Measurements from ENCODE around the gene RIN3. TPM values are rescaled to one million over a fixed set of nuclear protein-coding genes. Genes with fewer than 3 reads are reported as not detected.

The RIN3 gene
- total RNA-seq, 1 donor from 2014 or later, result 0.22 TPM

GRCh38 chr14:92465353-92466055 lies 48.1 kb upstream of the RIN3 start:
- TF ChIP-seq EZH2 (IDR thresholded peaks at IDR 0.05) (no peak), CTCF (IDR thresholded peaks at IDR 0.05) (no peak), EZH2phosphoT487 (IDR thresholded peaks at IDR 0.05) (no peak)
- Histone ChIP-seq H3K79me2 (ENCODE audit: low read depth) (no peaks in the 10 kb centered on the region), H3K4me1 (no peaks in the 10 kb centered on the region), H3K27me3 (no peaks in the 10 kb centered on the region), H2AFZ (replicated peaks) (no peak overlapping the region), H3K4me3 (no peak overlapping the region), H3K9ac (no peak overlapping the region), H3K27ac (no peak overlapping the region), H4K20me1 (ENCODE audit: low read depth) (no peaks in the 10 kb centered on the region), H3K9me3 (ENCODE audit: low read depth) (no peaks in the 10 kb centered on the region), H3K4me2 (no peak overlapping the region), H3F3A (ENCODE audit: low read depth) (no peaks in the 10 kb centered on the region), H3K36me3 (no peaks in the 10 kb centered on the region)
- Mint-ChIP-seq H3K27ac (no peak overlapping the region), H3K9me3 (peaks cover 20% of the 10 kb centered on the region), H3K27me3 (ENCODE audit: insufficient read depth, low read depth) (peaks cover 3% of the 10 kb centered on the region), H3K4me3 (no peak overlapping the region), H3K4me1 (peaks cover under 1% of the 10 kb centered on the region), H3K36me3 (no peaks in the 10 kb centered on the region)
- no peak for DNase-seq (ENCODE audit: low spot score)

GRCh38 chr14:92466059-92466458 lies 47.5 kb upstream of the RIN3 start:
- no peaks in the 10 kb centered on the region for H4K20me1 ChIP-seq (ENCODE audit: low read depth)
- Mint-ChIP-seq H3K27ac (no peak overlapping the region), H3K27me3 (ENCODE audit: insufficient read depth, low read depth) (peaks cover 3% of the 10 kb centered on the region), H3K36me3 (no peaks in the 10 kb centered on the region), H3K4me1 (no peaks in the 10 kb centered on the region), H3K4me3 (no peak overlapping the region), H3K9me3 (peaks cover 20% of the 10 kb centered on the region)
- H3K4me3 ChIP-seq, result no peak overlapping the region
- H3F3A ChIP-seq (ENCODE audit: low read depth), result no peaks in the 10 kb centered on the region
- H3K9ac ChIP-seq, result no peak overlapping the region
- DNase-seq (ENCODE audit: low spot score), result no peak
- no peaks in the 10 kb centered on the region for H3K79me2 ChIP-seq (ENCODE audit: low read depth)
- no peak for TF ChIP-seq CTCF (IDR thresholded peaks at IDR 0.05)
- TF ChIP-seq EZH2 (IDR thresholded peaks at IDR 0.05), result no peak
- no peak for TF ChIP-seq EZH2phosphoT487 (IDR thresholded peaks at IDR 0.05)
- no peaks in the 10 kb centered on the region for H3K27me3 ChIP-seq
- H3K27ac ChIP-seq, result no peak overlapping the region
- no peak overlapping the region for H3K4me2 ChIP-seq
- no peaks in the 10 kb centered on the region for H3K9me3 ChIP-seq (ENCODE audit: low read depth)
- no peak overlapping the region for H2AFZ ChIP-seq (replicated peaks)
- no peaks in the 10 kb centered on the region for H3K4me1 ChIP-seq
- no peaks in the 10 kb centered on the region for H3K36me3 ChIP-seq

DNA sequence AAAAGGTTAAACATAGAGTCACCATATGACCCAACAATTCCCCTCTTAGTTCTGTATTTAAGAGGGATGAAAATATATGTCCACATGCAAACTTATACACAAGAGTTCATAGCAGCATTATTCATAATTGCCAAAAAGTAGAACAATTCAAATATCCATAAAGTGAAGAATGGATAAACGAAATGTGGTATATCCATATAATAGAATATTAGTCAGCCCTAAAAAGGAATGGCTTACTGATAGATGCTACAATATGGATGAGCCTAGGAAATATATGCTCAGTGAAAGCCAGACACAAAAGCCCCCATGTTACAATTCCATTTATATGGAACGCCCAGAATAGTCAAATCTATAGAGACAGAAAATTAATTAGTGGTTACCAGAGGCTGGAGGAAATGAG lies 44.1 kb upstream of the RIN3 start:
- Mint-ChIP-seq H3K27ac (no peak overlapping the region), H3K9me3 (peaks cover 20% of the 10 kb centered on the region), H3K4me1 (peaks cover 10% of the 10 kb centered on the region), H3K4me3 (no peak overlapping the region), H3K36me3 (no peaks in the 10 kb centered on the region), H3K27me3 (ENCODE audit: insufficient read depth, low read depth) (peaks cover 3% of the 10 kb centered on the region)
- Histone ChIP-seq H3K4me1 (no peaks in the 10 kb centered on the region), H3K9me3 (ENCODE audit: low read depth) (no peaks in the 10 kb centered on the region), H3F3A (ENCODE audit: low read depth) (no peaks in the 10 kb centered on the region), H3K27me3 (no peaks in the 10 kb centered on the region), H3K4me2 (no peak overlapping the region), H3K9ac (no peak overlapping the region), H2AFZ (replicated peaks) (no peak overlapping the region), H3K79me2 (ENCODE audit: low read depth) (no peaks in the 10 kb centered on the region), H3K4me3 (no peak overlapping the region), H3K27ac (no peak overlapping the region), H4K20me1 (ENCODE audit: low read depth) (no peaks in the 10 kb centered on the region), H3K36me3 (no peaks in the 10 kb centered on the region)
- no peak for DNase-seq (ENCODE audit: low spot score)
- TF ChIP-seq EZH2 (IDR thresholded peaks at IDR 0.05), result no peak
- TF ChIP-seq EZH2phosphoT487 (IDR thresholded peaks at IDR 0.05), result no peak
- no peak for TF ChIP-seq CTCF (IDR thresholded peaks at IDR 0.05)

Data from neural progenitor cell (in vitro differentiated cells).